ENCODE results near the gene RAB17. TPM values are rescaled to one million over a fixed set of nuclear protein-coding genes. Genes with fewer than 3 reads are reported as not detected.

The RAB17 gene
- total and polyA plus RNA-seq, 4 experiments from 2014 or later: not detected

- H3K9me3 Mint-ChIP-seq: peaks cover 0 to 4% (median 0%) of the 10 kb centered on the region in 8 donors
- H3K27ac Mint-ChIP-seq: no peak overlapping the region
- H3K4me1 Mint-ChIP-seq: peaks cover 0 to 4% (median 3%) of the 10 kb centered on the region in 4 donors
- POLR2A ChIA-PET (ENCODE audit: partially characterized antibody): no interaction called here
- H3K36me3 Mint-ChIP-seq: no peaks in the 10 kb centered on the region
- H3K27ac ChIP-seq (ENCODE audit: low read depth, low read length): no peak overlapping the region
- no peaks in the 10 kb centered on the region for H3K9me3 ChIP-seq (ENCODE audit: control insufficient read depth in 1 of 2, low read length in 2 of 2)
- no peak for DNase-seq
- CTCF ChIA-PET (ENCODE audit: partially characterized antibody): interaction anchor here (1.2 to 4.9 kb wide), 15 partner anchors 9 to 451 kb away, joined by 3 to 158 read pairs (median 10); no protein-coding TSS in a partner anchor
- intact Hi-C loops (cut with micrococcal nuclease): loop anchor here (5.0 to 10.0 kb wide), 2 partner anchors 1059 to 1226 kb away; no protein-coding TSS in a partner anchor
- H3K4me3 Mint-ChIP-seq: no peak overlapping the region
- no peaks in the 10 kb centered on the region for H3K27me3 ChIP-seq (ENCODE audit: insufficient read depth, low read length)
- no peaks in the 10 kb centered on the region for H3K36me3 ChIP-seq (ENCODE audit: insufficient read depth, low read length)
- H3K4me1 ChIP-seq (ENCODE audit: insufficient read depth, low read length): no peaks in the 10 kb centered on the region
- H3K4me3 ChIP-seq (ENCODE audit: low read length in 2 of 2): no peak overlapping the region
- peaks cover 1 to 4% of the 10 kb centered on the region in 2 donors for H3K27me3 Mint-ChIP-seq
These were observed 19.7 kb downstream of the RAB17 start for GRCh38 chr2:237570776-237571335.

- intact Hi-C loops (cut with micrococcal nuclease): loop anchor here (5.0 to 10.0 kb wide), 2 partner anchors 1058 to 1225 kb away; no protein-coding TSS in a partner anchor
- no peak for DNase-seq
- H3K4me3 Mint-ChIP-seq: no peak overlapping the region
- Histone ChIP-seq H3K9me3 (ENCODE audit: control insufficient read depth in 1 of 2, low read length in 2 of 2) (no peaks in the 10 kb centered on the region), H3K4me3 (ENCODE audit: low read length in 2 of 2) (no peak overlapping the region), H3K27me3 (ENCODE audit: insufficient read depth, low read length) (no peaks in the 10 kb centered on the region), H3K27ac (ENCODE audit: low read depth, low read length) (no peak overlapping the region), H3K36me3 (ENCODE audit: insufficient read depth, low read length) (no peaks in the 10 kb centered on the region), H3K4me1 (ENCODE audit: insufficient read depth, low read length) (no peaks in the 10 kb centered on the region)
- peaks cover 1 to 4% of the 10 kb centered on the region in 2 donors for H3K27me3 Mint-ChIP-seq
- H3K9me3 Mint-ChIP-seq: peaks cover 0 to 4% (median 0%) of the 10 kb centered on the region in 8 donors
- H3K36me3 Mint-ChIP-seq: no peaks in the 10 kb centered on the region
- peaks cover 0 to 4% (median 3%) of the 10 kb centered on the region in 4 donors for H3K4me1 Mint-ChIP-seq
- H3K27ac Mint-ChIP-seq: no peak overlapping the region
- ChIA-PET CTCF (ENCODE audit: partially characterized antibody) (interaction anchor here (1.2 to 4.9 kb wide), 4 partner anchors 58 to 419 kb away, joined by 3 to 158 read pairs (median 3); no protein-coding TSS in a partner anchor), POLR2A (ENCODE audit: partially characterized antibody) (no interaction called here)
These were observed 20.6 kb downstream of the RAB17 start for GRCh38 chr2:237569896-237570295.

GRCh38 chr2:237569041-237569440, 21.5 kb downstream of the RAB17 start:
- Mint-ChIP-seq H3K27me3 (peaks cover 2 to 4% of the 10 kb centered on the region in 2 donors), H3K4me3 (no peak overlapping the region), H3K36me3 (no peaks in the 10 kb centered on the region), H3K27ac (no peak overlapping the region), H3K4me1 (peaks cover 0 to 4% (median 3%) of the 10 kb centered on the region in 4 donors), H3K9me3 (peaks cover 0 to 4% (median 0%) of the 10 kb centered on the region in 8 donors)
- no peak for DNase-seq
- Histone ChIP-seq H3K27me3 (ENCODE audit: insufficient read depth, low read length) (no peaks in the 10 kb centered on the region), H3K4me1 (ENCODE audit: insufficient read depth, low read length) (no peaks in the 10 kb centered on the region), H3K4me3 (ENCODE audit: low read length in 2 of 2) (no peak overlapping the region), H3K36me3 (ENCODE audit: insufficient read depth, low read length) (no peaks in the 10 kb centered on the region), H3K27ac (ENCODE audit: low read depth, low read length) (no peak overlapping the region), H3K9me3 (ENCODE audit: control insufficient read depth in 1 of 2, low read length in 2 of 2) (no peaks in the 10 kb centered on the region)
- intact Hi-C loops (cut with micrococcal nuclease): no loop called here
- CTCF ChIA-PET (ENCODE audit: partially characterized antibody): interaction anchor here (2.9 kb wide), 1 partner anchor 56 kb away, joined by 12 read pairs; no protein-coding TSS in a partner anchor
- POLR2A ChIA-PET (ENCODE audit: partially characterized antibody): no interaction called here

- CTCF ChIA-PET (ENCODE audit: partially characterized antibody): interaction anchor here (2.9 kb wide), 1 partner anchor 55 kb away, joined by 12 read pairs; no protein-coding TSS in a partner anchor
These were observed 22.3 kb downstream of the RAB17 start for GRCh38 chr2:237568121-237568660.

GRCh38 chr2:237567276-237568029, 23.1 kb downstream of the RAB17 start:
- Histone ChIP-seq H3K27ac (ENCODE audit: low read depth, low read length) (no peak overlapping the region), H3K4me1 (ENCODE audit: insufficient read depth, low read length) (no peaks in the 10 kb centered on the region), H3K27me3 (ENCODE audit: insufficient read depth, low read length) (no peaks in the 10 kb centered on the region), H3K36me3 (ENCODE audit: insufficient read depth, low read length) (no peaks in the 10 kb centered on the region), H3K9me3 (ENCODE audit: control insufficient read depth in 1 of 2, low read length in 2 of 2) (no peaks in the 10 kb centered on the region), H3K4me3 (ENCODE audit: low read length in 2 of 2) (no peak overlapping the region)
- intact Hi-C loops (cut with micrococcal nuclease): no loop called here
- H3K4me3 Mint-ChIP-seq: no peak overlapping the region
- H3K4me1 Mint-ChIP-seq: peaks cover 0 to 4% (median 3%) of the 10 kb centered on the region in 4 donors
- DNase-seq: no peak
- no peaks in the 10 kb centered on the region for H3K36me3 Mint-ChIP-seq
- POLR2A ChIA-PET (ENCODE audit: partially characterized antibody): no interaction called here
- peaks cover 4% of the 10 kb centered on the region in 2 donors for H3K27me3 Mint-ChIP-seq
- peaks cover 0 to 4% (median 0%) of the 10 kb centered on the region in 8 donors for H3K9me3 Mint-ChIP-seq
- CTCF ChIA-PET (ENCODE audit: partially characterized antibody): interaction anchor here (2.9 kb wide), 1 partner anchor 55 kb away, joined by 12 read pairs; no protein-coding TSS in a partner anchor
- no peak overlapping the region for H3K27ac Mint-ChIP-seq

More at GRCh38 chr2:237568121-237568660, 22.3 kb downstream of the RAB17 start:
- Histone ChIP-seq H3K4me1 (ENCODE audit: insufficient read depth, low read length) (no peaks in the 10 kb centered on the region), H3K27ac (ENCODE audit: low read depth, low read length) (no peak overlapping the region), H3K4me3 (ENCODE audit: low read length in 2 of 2) (no peak overlapping the region), H3K27me3 (ENCODE audit: insufficient read depth, low read length) (no peaks in the 10 kb centered on the region), H3K9me3 (ENCODE audit: control insufficient read depth in 1 of 2, low read length in 2 of 2) (no peaks in the 10 kb centered on the region), H3K36me3 (ENCODE audit: insufficient read depth, low read length) (no peaks in the 10 kb centered on the region)
- Mint-ChIP-seq H3K36me3 (no peaks in the 10 kb centered on the region), H3K27ac (no peak overlapping the region), H3K9me3 (peaks cover 0 to 4% (median 0%) of the 10 kb centered on the region in 8 donors), H3K4me1 (peaks cover 0 to 4% (median 3%) of the 10 kb centered on the region in 4 donors), H3K4me3 (no peak overlapping the region), H3K27me3 (peaks cover 2 to 4% of the 10 kb centered on the region in 2 donors)
- intact Hi-C loops (cut with micrococcal nuclease): no loop called here
- POLR2A ChIA-PET (ENCODE audit: partially characterized antibody): no interaction called here
- DNase-seq: no peak

GRCh38 chr2:237566401-237567235, 23.9 kb downstream of the RAB17 start, which contains the start of gene PRLH:
Gene PRLH, plus strand, starts transcription at chr2:237566574. Its CDS starts 0 bp downstream, at chr2:237566574.
- no peak within 1 kb of the TSS for H3K4me3 ChIP-seq (ENCODE audit: low read length in 2 of 2)
- H3K27ac ChIP-seq (ENCODE audit: low read depth, low read length): no peak within 1 kb of the TSS
- DNase-seq: no peak
- Mint-ChIP-seq H3K27ac (no peak within 1 kb of the TSS), H3K4me1 (peaks cover 0 to under 1% (median 0%) of the 10 kb centered on the region in 4 donors), H3K27me3 (peaks cover 6 to 7% of the 10 kb centered on the region in 2 donors), H3K9me3 (peaks cover 0 to 4% (median 0%) of the 10 kb centered on the region in 8 donors), H3K4me3 (no peak within 1 kb of the TSS), H3K36me3 (no peaks in the 10 kb centered on the region)
- H3K27me3 ChIP-seq (ENCODE audit: insufficient read depth, low read length): no peaks in the 10 kb centered on the region
- H3K4me1 ChIP-seq (ENCODE audit: insufficient read depth, low read length): no peaks in the 10 kb centered on the region
- H3K9me3 ChIP-seq (ENCODE audit: control insufficient read depth in 1 of 2, low read length in 2 of 2): no peaks in the 10 kb centered on the region
- POLR2A ChIA-PET (ENCODE audit: partially characterized antibody): no interaction called here
- H3K36me3 ChIP-seq (ENCODE audit: insufficient read depth, low read length): no peaks in the 10 kb centered on the region
- CTCF ChIA-PET (ENCODE audit: partially characterized antibody): interaction anchor here (2.9 kb wide), 1 partner anchor 54 kb away, joined by 12 read pairs; no protein-coding TSS in a partner anchor
- intact Hi-C loops (cut with micrococcal nuclease): no loop called here
